Esophagus muscularis mucosa (tissue), 3 donors: ENCODE data around the gene C16orf54.
"Not testable (repeated sequence)": the region's sequence is repeated elsewhere in the genome, so short reads cannot be mapped to it uniquely, and the experiment has no call there.

ENCODE experiments used
- POLR2A ChIP-seq: fragments of 450-650 bp; IDR thresholded peaks from one replicate; pipeline ENCODE4 v1.6.1; 2017; ENCODE audit warnings: antibody characterized with exemption, moderate library complexity, mild to moderate bottlenecking, low read depth
- TF ChIP-seq, protein P1 (sequence below), 3 experiments: fragments of 200-600 bp in 2 of 3; fragments of 450-650 bp in 1 of 3; sonication (generic) in 2 of 3; IDR thresholded peaks; one replicate each; pipeline ENCODE4 v1.5.1; 2017 to 2019; ENCODE audit warnings: antibody characterized with exemption in 3 of 3, mild to moderate bottlenecking in 2 of 3, moderate library complexity in 1 of 3

DNA sequence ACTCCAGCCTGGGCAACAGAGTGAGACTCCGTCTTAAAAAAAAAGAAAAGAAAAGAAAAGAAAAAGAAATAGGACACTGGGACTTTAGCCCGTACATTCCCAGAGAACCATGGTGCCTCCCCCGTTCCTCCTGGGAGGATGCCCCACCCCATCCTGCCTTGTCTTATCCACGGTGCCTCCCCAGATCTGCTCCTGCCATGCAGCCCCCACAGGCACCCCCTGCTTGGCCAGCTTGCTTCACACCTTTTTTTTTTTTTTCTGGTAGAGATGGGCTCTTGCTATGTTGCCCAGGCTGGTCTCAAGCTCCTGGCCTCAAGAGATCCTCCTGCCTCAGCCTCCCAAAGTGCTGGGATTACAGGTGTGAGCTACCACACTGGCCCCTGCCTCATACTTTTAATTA is 728 bp upstream of the C16orf54 start:
- TF ChIP-seq, protein P1, sequence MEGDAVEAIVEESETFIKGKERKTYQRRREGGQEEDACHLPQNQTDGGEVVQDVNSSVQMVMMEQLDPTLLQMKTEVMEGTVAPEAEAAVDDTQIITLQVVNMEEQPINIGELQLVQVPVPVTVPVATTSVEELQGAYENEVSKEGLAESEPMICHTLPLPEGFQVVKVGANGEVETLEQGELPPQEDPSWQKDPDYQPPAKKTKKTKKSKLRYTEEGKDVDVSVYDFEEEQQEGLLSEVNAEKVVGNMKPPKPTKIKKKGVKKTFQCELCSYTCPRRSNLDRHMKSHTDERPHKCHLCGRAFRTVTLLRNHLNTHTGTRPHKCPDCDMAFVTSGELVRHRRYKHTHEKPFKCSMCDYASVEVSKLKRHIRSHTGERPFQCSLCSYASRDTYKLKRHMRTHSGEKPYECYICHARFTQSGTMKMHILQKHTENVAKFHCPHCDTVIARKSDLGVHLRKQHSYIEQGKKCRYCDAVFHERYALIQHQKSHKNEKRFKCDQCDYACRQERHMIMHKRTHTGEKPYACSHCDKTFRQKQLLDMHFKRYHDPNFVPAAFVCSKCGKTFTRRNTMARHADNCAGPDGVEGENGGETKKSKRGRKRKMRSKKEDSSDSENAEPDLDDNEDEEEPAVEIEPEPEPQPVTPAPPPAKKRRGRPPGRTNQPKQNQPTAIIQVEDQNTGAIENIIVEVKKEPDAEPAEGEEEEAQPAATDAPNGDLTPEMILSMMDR (IDR thresholded peaks at IDR 0.05): not testable (repeated sequence)
- TF ChIP-seq POLR2A: not testable (repeated sequence)
